GM18519 (cell line): ENCODE measurements around the gene ZIC1.

ENCODE experiments used
- ATAC-seq: cut with Tn5 transposase; IDR thresholded peaks from one replicate; pipeline ENCODE4 v1.9.1; 2021; ENCODE audit warnings: mild to moderate bottlenecking, moderate library complexity; ENCODE audit not compliant: unreplicated experiment, low FRiP score

ZIC1 gene

DNA sequence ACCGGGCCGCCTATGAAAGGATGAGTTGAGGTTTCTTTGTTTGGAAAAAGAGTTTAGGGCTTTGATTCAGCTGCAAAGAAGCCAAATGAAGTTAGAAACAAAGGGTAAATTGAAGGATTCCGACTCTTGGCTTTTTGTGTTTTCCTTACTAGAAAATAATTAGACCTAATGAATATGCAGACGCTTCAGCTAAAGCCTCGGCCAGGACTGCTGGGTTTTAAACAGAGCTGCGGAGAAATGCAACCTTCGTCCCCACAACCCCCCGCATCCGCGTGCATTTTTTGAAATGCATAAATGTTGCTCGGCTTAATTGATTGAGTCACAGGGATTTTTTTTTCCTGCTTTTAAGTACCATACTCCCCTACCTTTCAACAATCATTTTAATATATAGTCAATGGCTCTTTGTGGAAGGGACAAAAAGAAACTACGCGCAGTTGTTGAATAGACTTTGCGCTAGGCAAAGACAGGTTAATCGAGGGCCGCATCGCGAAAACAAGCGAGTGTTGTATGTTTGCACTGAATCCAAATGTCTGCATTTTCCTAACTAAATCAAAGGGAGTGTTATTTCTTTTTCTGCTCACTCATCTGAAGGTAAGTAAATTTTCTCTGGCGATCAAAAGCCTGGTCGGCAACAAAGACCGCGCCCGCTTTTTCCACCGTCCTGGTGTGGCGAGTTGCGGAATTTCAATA, 1.5 kb upstream of the ZIC1 start:
- ATAC-seq = no peak

DNA sequence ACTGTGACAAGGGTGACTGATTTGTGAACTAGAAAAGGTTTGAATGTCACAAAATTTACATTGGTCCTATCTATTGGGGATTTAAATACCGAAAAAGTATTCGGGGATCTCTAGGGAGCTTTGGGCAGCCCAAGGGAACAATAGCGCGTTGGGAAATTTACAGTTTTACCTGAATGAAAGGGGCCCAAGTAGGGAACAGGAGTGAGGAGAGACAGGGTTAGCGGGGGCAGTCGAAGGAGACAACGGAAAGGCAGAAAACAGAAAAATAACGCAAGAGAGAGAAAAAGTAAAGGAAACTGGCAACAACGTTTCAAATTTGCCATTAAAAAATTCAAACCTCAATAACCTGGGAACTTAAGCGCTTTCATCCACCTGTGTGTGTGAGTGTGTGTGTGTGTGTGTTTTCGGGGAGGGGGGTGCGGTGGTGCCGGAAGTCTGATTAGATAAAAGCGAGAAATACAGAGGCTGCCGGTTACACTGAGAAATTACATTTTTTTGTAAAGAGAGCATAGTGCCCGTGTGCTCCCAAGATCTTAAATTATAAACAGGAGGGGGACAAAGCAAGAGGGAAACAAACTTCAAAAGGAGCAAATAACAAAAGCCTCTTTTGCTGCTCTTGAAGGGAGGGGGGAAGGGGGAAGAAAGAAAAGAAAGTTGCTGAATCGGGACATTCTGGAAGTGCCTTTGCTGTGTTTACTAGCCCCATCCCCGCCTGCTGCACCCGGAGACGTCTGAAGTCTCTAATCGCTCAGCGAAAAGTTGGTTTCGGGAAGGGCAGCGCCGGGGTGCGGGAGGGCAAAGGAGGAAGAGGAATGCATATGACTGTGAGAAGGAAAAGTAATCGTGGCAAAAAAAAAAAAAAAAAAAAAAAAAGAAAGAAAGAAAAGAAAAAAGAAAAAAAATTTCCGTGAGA, 721 bp upstream of the ZIC1 start:
- no peak for ATAC-seq

DNA sequence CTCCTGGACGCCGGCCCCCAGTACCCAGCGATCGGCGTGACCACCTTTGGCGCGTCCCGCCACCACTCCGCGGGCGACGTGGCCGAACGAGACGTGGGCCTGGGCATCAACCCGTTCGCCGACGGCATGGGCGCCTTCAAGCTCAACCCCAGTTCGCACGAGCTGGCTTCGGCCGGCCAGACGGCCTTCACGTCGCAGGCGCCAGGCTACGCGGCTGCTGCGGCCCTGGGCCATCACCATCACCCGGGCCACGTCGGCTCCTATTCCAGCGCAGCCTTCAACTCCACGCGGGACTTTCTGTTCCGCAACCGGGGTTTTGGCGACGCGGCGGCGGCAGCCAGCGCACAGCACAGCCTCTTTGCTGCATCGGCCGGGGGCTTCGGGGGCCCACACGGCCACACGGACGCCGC, 956 bp downstream of the ZIC1 start:
- ATAC-seq = no peak

DNA sequence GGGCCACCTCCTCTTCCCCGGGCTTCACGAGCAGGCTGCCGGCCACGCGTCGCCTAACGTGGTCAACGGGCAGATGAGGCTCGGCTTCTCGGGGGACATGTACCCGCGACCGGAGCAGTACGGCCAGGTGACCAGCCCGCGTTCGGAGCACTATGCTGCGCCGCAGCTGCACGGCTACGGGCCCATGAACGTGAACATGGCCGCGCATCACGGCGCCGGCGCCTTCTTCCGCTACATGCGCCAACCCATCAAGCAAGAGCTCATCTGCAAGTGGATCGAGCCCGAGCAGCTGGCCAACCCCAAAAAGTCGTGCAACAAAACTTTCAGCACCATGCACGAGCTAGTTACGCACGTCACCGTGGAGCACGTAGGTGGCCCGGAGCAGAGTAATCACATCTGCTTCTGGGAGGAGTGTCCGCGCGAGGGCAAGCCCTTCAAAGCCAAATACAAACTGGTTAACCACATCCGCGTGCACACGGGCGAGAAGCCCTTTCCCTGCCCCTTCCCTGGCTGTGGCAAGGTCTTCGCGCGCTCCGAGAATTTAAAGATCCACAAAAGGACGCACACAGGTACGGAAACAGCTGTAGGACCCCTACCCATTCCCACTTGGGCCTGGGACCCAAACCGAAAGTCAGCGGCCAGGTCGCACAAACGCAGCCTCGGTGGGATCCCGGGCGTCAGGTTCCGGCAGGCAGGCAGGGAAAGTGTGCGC, 1.5 kb downstream of the ZIC1 start:
- ATAC-seq = no peak

DNA sequence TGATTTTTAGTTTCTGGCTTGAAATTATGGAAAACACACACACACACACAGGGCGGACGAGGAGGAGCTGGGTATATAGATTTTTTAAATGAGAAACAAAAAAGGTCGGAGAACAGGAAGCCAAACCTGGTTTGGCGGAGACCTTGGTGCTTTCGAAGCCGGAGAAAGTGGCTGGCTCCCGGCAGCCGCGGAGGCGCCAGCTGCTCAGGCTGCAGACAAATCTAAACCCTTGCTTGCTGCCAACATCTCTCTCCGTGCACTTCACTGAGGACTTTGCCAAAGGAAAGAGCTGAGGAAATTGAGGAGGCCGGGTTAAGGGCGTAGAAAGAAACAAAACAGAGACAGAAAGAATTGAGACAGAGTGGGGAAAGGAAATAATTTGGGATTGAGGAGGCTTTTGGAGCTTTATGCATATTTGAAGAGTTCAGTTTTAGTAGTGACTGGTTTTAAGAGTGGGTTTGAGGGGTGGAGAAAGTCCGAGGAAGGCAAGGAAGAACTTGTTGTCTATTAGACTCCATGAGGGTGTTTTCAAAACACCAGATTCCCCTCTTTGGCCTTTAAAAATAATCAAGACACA, 2.2 kb downstream of the ZIC1 start:
- ATAC-seq = no peak

DNA sequence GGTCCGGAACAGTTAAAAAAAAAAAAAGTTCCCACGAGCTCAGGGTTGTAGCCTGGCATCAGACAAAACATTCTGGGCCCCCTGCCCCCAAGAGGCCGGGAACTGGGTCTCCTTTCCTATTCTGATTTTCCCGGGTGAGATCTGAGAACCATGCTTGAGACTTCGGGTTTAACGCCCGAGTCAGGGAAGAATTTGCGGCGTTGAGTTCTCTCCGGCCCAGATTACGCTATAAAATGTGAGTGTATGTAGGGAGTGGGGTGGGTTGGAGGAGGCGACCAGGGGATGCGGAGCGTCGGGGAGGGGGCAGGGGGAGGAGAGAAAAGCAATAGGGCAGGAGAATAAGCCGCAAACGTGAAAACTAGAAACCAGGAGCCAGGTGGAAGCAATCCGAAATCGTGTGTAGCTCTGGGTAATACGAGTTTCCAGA, 2.7 kb downstream of the ZIC1 start:
- no peak for ATAC-seq

DNA sequence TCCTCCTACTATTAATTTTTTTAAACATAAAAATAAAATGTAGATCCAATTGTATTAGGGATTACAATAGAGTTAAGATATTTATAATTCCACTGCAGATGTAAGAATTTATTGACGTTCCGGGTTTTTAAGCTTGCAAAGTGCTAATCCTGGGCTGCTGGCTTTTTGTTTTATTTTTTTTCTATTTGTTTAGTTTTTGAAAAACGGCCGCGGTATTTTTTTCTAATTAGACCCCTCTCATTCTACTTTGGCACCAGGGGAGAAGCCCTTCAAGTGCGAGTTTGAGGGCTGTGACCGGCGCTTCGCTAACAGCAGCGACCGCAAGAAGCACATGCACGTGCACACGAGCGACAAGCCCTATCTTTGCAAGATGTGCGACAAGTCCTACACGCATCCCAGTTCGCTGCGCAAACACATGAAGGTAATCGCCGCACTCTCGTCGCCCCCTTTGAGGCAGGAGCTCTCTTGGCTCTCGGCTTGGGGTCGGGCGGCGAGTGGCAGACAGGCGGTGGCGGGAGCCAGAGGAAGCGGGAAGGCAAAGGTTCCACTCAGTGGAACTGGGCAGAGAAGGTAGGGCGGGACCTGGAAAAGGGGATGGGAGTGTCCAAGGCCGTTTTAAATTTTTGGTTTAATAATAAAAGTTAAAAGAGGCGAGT, 3.2 kb downstream of the ZIC1 start:
- no peak for ATAC-seq

DNA sequence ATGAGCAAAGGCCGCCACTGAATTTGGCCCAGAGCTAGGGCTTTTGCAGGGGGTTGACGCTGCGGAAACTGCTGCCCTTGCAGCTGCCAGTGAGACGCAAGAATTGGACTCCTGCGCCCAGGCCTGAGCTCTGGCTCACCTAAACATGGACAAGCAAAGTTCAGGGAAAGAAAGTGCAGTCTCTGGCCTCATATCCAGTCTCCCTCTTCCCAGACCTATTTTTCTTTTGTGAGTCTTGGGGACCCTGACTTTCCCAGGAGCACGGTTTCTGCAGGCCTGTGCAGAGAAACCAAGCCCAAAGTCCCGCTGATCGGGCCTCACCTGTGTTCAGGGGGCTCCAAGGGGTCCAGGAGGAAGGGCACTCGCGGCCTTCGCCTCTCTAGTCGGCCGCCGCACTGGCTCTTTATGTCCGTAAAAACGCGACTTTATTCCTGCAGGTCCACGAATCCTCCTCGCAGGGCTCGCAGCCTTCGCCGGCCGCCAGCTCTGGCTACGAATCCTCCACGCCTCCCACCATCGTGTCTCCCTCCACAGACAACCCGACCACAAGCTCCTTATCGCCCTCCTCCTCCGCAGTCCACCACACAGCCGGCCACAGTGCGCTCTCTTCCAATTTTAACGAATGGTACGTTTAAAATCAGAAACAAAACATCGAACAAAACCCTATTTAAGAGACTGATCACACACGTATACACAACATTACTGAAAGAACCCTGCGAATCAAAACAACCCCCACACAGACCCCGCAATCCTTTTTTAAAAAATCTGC, 3.9 kb downstream of the ZIC1 start:
- no peak for ATAC-seq

DNA sequence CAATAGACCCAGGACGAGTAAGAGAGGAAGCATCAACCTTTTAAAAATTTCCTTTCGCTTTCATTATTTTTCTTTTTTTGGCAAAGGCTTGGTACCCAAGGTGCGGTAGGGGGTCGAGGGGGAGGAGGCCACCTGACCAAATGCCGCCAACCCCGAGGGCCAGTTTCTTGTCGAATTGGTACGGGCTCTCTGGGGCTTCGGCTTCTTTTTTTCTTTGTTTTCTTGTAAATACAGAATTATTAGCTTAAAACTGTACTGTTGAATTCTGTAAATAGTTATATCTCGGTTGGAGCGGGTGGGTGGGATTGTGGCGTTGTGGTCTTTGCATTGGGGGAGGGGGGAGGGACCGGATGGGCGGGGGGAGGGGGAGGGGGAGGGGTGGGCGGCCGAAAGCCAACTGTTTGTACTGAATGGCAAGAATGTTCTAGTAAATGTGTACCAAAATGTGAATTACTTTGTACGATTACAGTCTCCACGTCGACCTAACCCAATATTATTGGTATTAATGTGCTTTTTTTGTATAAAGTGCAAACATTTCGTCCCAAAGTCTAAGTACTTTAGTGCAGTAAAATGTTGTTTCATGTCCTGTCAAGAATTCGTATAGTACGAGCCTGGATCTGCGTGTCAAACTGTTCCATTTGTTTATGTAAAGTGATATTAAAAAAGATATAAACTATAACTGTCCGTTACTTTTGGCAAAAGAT, 4.7 kb downstream of the ZIC1 start:
- no peak for ATAC-seq

DNA sequence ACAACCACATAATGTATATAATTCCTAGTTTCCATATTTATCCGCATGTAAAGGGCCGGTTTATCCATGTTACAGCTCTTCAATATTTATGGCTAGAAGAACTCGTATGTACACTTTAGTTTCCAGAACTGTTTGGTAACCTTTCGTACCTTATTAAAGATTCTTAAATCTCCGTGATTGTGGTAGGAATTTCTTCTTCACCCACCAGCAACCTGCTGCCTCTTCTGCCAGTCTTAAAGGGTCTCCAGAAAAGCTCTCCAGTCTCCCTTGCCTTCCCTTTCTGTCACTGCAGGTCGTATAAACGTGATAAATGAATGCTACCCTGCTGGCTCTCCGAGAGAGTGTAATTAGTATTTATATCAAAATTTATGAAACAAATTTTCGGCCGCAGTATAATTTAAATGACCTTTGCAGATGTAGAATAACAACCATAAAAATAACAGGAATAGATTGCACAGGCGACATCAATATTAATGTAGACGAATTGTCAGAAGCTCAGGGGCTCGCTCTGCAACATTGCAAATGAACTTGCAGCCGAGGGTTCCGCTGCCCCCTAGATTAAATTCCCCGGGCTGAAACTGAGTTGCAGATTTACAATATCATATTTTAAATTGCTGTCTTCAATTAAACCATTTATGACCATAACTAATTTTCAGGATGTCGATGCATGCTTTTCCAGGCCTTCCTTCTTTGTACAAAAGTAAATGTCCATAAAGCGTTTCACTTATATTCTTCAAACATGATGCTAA, 5.4 kb downstream of the ZIC1 start:
- ATAC-seq = no peak

DNA sequence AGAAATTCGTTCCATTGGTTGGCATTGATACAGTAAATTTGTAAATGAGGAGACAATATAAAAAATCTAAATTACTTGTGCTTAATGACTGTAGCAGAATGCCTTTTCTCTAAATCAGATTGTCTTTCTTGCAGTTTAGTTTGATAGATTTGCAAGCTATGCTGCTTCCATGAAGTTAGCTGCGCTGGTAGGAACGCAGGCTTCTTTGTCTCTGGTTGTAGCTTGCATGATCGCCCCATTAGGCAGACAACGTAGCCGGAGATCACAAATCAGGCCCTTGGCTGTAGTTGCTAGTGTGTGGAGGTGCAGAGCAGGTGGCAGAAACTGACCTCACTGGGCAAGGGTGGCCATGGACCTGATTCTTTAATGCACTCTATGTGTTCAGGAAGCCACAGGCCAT, 6.1 kb downstream of the ZIC1 start:
- no peak for ATAC-seq

DNA sequence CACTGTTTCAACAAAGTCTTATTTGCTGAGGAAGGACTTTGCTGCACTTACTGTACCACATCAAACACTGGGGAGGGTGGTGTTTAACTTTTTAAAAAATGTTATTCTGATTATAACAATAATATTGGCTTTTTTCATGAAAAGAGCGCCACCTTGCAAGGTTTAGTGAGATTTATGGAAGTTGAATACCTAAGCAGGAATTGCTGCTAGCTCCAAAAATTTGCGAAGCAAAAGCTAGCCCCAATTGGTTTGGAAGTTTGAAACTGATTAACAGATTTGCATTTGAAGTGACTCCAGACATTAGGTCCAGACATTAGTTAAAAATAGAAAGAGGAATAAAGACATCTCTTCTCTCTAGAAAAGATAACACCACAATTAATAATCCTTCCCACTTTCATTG, 6.7 kb downstream of the ZIC1 start:
- ATAC-seq = no peak

DNA sequence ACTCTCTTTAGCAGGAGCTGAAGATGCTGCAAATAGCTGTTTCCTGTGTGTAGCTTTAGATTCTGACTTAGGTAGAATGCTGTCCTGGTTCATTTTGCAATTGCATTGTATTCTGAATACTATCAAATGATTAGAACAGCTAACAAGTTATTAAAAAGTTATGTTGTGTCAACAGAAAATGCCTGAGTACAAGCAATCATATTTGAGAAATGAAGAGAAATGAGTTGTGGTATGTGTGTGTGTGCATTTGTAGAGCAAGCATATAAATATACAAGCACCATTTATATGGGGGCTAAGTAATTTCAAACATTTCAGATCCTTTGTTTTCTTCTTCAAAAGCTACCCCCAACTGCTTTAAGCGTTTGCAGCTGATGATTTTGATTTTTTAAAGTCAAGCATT, 7.8 kb downstream of the ZIC1 start:
- ATAC-seq = no peak

DNA sequence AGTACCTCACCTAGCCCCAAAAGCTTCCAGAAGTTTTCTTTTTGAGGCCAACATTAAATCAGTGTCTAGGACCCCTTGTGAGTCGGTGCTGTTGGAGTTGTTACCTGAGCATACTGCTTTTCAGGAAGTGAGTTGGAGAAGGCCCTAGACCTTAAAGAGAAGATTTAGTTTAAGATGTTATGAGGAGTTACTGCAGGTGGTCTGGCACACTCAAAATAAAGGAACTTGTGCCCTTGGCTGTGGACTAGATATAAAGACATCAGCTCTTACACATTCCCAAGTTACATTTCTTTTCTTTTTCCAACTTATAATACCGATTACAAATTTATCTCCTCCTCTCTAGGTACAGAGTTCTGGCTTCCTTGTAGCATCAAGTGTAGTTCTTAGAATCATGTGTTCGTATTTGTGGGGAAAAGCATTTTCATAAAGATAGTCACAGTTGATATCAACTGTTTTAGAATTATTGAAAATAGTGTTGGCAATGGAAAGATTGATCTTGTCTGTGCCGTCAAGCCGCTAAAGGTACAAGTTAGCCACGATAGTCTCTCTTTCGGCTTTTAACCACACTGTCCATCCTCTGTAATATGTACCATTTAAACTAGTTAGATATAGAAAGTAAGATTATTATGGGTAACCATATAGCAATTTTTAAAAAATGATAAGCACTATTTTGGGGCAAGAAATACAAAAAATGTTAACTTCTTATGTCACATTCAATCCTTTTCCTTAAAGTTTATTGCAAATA, 8.6 kb downstream of the ZIC1 start:
- no peak for ATAC-seq

DNA sequence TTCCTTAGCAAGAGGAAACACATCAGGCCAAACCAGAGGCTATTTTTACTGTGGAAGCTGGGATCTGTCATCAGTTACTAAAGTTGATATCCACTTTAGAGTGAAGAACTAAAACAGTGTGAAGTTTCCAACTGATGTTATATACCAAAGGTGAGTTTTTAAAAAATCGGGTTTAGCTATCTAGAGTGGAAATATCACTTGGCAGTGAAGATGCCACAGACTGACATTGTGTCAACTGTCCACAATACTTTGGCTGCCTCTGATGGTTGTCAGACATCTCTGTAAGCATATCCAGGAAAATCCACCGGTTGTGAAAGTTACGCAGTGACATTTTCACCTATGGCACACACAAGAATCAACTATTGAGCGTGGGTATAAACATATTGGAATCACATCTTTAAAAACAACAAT, 9.2 kb downstream of the ZIC1 start:
- ATAC-seq = no peak

DNA sequence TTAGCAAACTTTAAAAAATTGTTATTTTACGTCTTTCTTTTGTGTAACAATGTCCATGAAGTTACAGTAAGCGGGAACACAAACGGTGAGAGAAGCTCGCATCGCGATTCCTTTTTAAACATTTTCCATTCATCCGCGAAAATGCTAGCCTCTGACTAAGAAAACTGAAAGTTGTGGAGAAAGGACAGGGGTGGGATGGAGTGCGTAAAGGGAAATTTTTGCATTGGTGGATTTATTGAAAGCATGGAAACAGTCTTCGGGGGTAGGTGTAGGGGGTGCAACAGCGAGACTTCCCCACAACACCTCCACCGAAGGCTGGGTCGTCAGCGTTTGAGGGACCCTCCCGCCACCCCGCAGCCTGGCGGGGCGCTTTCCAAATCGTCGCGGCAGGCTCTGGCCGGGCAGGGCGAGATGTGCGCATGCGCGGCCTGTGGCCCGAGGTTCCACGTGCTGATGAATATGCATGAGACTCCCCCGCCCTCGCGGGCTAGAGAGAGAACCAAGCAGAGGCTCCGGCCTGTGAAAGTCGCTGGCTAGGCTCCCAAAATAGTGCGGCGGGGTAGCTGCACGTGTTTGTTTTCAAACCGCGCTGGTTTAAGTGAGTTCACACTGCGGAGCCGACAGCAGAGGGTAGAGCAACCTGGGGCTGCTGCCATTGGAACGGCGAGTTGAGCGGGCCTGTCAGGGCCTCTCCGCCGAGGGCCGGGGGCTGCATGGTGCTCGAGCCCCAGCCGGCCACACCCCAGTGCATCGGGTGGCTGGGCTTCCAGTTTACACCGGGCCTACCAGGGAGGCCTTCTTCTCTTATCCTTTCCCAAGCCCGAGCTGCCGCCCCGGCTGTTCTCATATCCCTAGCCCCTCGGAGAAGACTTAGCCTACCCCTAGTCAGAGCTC, 9.9 kb downstream of the ZIC1 start:
- ATAC-seq = no peak

DNA sequence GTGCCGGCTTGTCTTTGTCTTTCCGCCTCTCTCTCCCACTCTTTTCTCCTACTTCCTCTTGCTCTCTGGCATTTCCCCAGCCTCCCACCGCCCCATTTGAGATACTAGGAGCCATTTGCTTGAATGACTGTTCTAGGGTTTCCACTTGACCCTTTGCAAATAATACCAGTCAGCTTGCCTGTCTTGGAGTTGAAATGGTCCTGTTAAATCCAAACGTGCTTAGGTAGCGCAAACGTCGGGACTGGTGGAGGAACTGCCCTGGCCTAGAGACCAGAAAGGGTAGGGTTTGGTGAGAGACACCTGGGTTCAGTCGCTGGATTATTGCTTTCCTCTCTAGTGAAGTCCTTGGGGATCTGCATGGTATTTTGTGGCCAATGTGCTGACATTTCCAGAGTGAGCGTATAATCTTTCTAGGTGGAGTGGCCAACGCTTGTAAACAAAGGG, 10.6 kb downstream of the ZIC1 start:
- ATAC-seq = no peak
